Prostate gland (tissue), 2 donors: Measurements from ENCODE around the gene PRDX5. TPM values are rescaled to one million over a fixed set of nuclear protein-coding genes. Genes with fewer than 3 reads are reported as not detected.

Experiments
- DNase-seq: peaks from one replicate; pipeline ENCODE4 v3.0.0-alpha.2; 2019; ENCODE audit warnings: low spot score
- H3K27ac ChIP-seq, 2 donors: fragments of 200-600 bp; sonication (generic); 2 replicates each; pipeline ENCODE4 v1.5.1; 2017 to 2019
- H3K27me3 ChIP-seq: fragments of 200-600 bp; sonication (generic); replicated peaks from 2 replicates; pipeline ENCODE4 v1.5.1; 2019; ENCODE audit not compliant: insufficient read depth
- H3K36me3 ChIP-seq, 2 donors: fragments of 200-600 bp; sonication (generic); 1 replicate in 1 of 2; 2 replicates in 1 of 2; pipeline versions ENCODE4 v1.5.1 to v1.8.1; 2017 to 2019
- H3K4me1 ChIP-seq: fragments of 200-600 bp; sonication (generic); replicated peaks from 2 replicates; pipeline ENCODE4 v1.5.1; 2019
- H3K4me3 ChIP-seq, 2 donors: fragments of 200-600 bp; sonication (generic); 2 replicates each; pipeline ENCODE4 v1.5.1; 2017 to 2019
- H3K9me3 ChIP-seq: fragments of 200-600 bp; sonication (generic); 2 replicates; pipeline ENCODE4 v1.5.1; 2017
- CTCF ChIP-seq, 4 experiments: fragments of 200-600 bp in 2 of 4; fragments of 450-650 bp in 2 of 4; sonication (generic) in 2 of 4; IDR thresholded peaks; 1 replicate in 3 of 4; 2 replicates in 1 of 4; pipeline ENCODE4 v1.5.1; 2016 to 2019; ENCODE audit warnings: antibody characterized with exemption in 4 of 4, mild to moderate bottlenecking in 2 of 4, moderate library complexity in 2 of 4
- POLR2A ChIP-seq: fragments of 450-650 bp; IDR thresholded peaks from one replicate; pipeline ENCODE4 v1.6.1; 2016; ENCODE audit warnings: antibody characterized with exemption, mild to moderate bottlenecking
- POLR2AphosphoS5 ChIP-seq: sonication (generic); formaldehyde crosslinking; IDR thresholded peaks from one replicate; pipeline ENCODE4 v1.6.1; 2017; ENCODE audit warnings: antibody characterized with exemption
- WGBS: methylation state at CpG from one replicate; pipeline ENCODE4 v1.1.5; 2018; 5-methylcytosine and 5-hydroxymethylcytosine counted together
- intact Hi-C: fragments of 100-400 bp; cut with DNase I; formaldehyde crosslinking; loops from one replicate; pipeline ENCODE4 v1.14.2; 2022
- total RNA-seq, 2 donors: library from RNA; depleted of rRNA; stranded (reverse); fragments of >200 nt; gene quantifications; one replicate each; pipeline ENCODE4 v1.1.0, GENCODE V29; 2016

Gene PRDX5
- total RNA-seq, 2 donors from 2014 or later: 224 to 303 TPM

- intact Hi-C loops: no loop called here
- Histone ChIP-seq H3K4me1 (no peaks in the 10 kb centered on the region), H3K4me3 (no peak overlapping the region), H3K9me3 (no peaks in the 10 kb centered on the region), H3K27me3 (no peaks in the 10 kb centered on the region), H3K27ac (no peak overlapping the region), H3K36me3 (no peaks in the 10 kb centered on the region)
- WGBS: 96% methylated on average over 18 of the region's 18 CpGs
- TF ChIP-seq POLR2AphosphoS5 (no peak), CTCF (IDR thresholded peaks at IDR 0.05) (no peak), POLR2A (no peak)
- no peak for DNase-seq
These were observed 33.3 kb downstream of the PRDX5 start for GRCh38 chr11:64351136-64351631.

- no peak for DNase-seq
- Histone ChIP-seq H3K27me3 (no peaks in the 10 kb centered on the region), H3K36me3 (no peaks in the 10 kb centered on the region), H3K4me1 (no peaks in the 10 kb centered on the region), H3K4me3 (no peak overlapping the region), H3K9me3 (no peaks in the 10 kb centered on the region), H3K27ac (no peak overlapping the region)
- intact Hi-C loops: no loop called here
- TF ChIP-seq POLR2AphosphoS5 (no peak), POLR2A (no peak), CTCF (IDR thresholded peaks at IDR 0.05) (no peak)
- 85% methylated on average over 32 of the region's 33 CpGs for WGBS
These were observed 34.4 kb downstream of the PRDX5 start for GRCh38 chr11:64352099-64352994.

- intact Hi-C loops: no loop called here
- 48% methylated on average over 32 of the region's 34 CpGs for WGBS
- no peak for DNase-seq
- no peaks in the 10 kb centered on the region for H3K27me3 ChIP-seq
- H3K4me1 ChIP-seq: no peaks in the 10 kb centered on the region
- H3K9me3 ChIP-seq: no peaks in the 10 kb centered on the region
- no peak overlapping the region for H3K4me3 ChIP-seq
- H3K27ac ChIP-seq: no peak overlapping the region
- TF ChIP-seq POLR2A: no peak
- TF ChIP-seq CTCF (IDR thresholded peaks at IDR 0.05): no peak
- no peaks in the 10 kb centered on the region for H3K36me3 ChIP-seq
These were observed 35.2 kb downstream of the PRDX5 start for GRCh38 chr11:64352995-64353714.

GRCh38 chr11:64353715-64354506 is 36.0 kb downstream of the PRDX5 start:
- intact Hi-C loops: loop anchor here (1.0 kb wide), 1 partner anchor 35 kb away; no protein-coding TSS in a partner anchor
- WGBS: 74% methylated on average over 19 of the region's 20 CpGs
- Histone ChIP-seq H3K4me1 (peaks cover 6% of the 10 kb centered on the region), H3K36me3 (no peaks in the 10 kb centered on the region), H3K9me3 (no peaks in the 10 kb centered on the region), H3K4me3 (no peak overlapping the region), H3K27ac (no peak overlapping the region), H3K27me3 (no peaks in the 10 kb centered on the region)
- TF ChIP-seq POLR2A (no peak), POLR2AphosphoS5 (no peak), CTCF (IDR thresholded peaks at IDR 0.05) (no peak)
- no peak for DNase-seq
